Thymus (tissue), 11 donors: ENCODE results near the gene KDF1. TPM values are rescaled to one million over a fixed set of nuclear protein-coding genes. Genes with fewer than 3 reads are reported as not detected.
"Not testable (repeated sequence)": the region's sequence is repeated elsewhere in the genome, so short reads cannot be mapped to it uniquely, and the experiment has no call there.

ENCODE experiments used
- DNase-seq, 9 donors: peaks; one replicate each; pipeline ENCODE4 v3.0.0-alpha.2; 2013; ENCODE audit warnings: low spot score in 9 of 9, low read depth in 6 of 9, missing footprints in 1 of 9
- H3K27ac ChIP-seq, 2 donors: one replicate each; pipeline ENCODE4 v1.5.1; 2013; ENCODE audit warnings: control low read depth in 1 of 2, low read depth in 1 of 2, low read length in 1 of 2, mild to moderate bottlenecking in 1 of 2, moderate library complexity in 1 of 2
- H3K27me3 ChIP-seq, 2 donors: one replicate each; pipeline ENCODE4 v1.5.1; 2013; ENCODE audit warnings: low read length in 1 of 2; ENCODE audit not compliant: control insufficient read depth in 2 of 2, insufficient read depth in 1 of 2
- H3K36me3 ChIP-seq, 2 donors: one replicate each; pipeline ENCODE4 v1.5.1; 2013; ENCODE audit warnings: low read length in 1 of 2, mild to moderate bottlenecking in 1 of 2, moderate library complexity in 1 of 2; ENCODE audit not compliant: control insufficient read depth in 2 of 2, insufficient read depth in 2 of 2
- H3K4me1 ChIP-seq, 2 donors: one replicate each; pipeline ENCODE4 v1.5.1; 2013; ENCODE audit warnings: low read length in 2 of 2; ENCODE audit not compliant: control insufficient read depth in 2 of 2, insufficient read depth in 2 of 2
- H3K4me3 ChIP-seq, 2 donors: one replicate each; pipeline ENCODE4 v1.5.1; 2013; ENCODE audit warnings: low read length in 2 of 2, control low read depth in 1 of 2, mild to moderate bottlenecking in 1 of 2
- H3K9me3 ChIP-seq, 2 donors: one replicate each; pipeline ENCODE4 v1.5.1; 2013; ENCODE audit warnings: low read length in 1 of 2, mild to moderate bottlenecking in 1 of 2; ENCODE audit not compliant: control insufficient read depth in 2 of 2, insufficient read depth in 1 of 2
- WGBS: extraction: QIAGEN DNeasy Blood & Tissue Kit; methylation state at CpG from one replicate; pipeline ENCODE4 v1.1.7; 2013; 5-methylcytosine and 5-hydroxymethylcytosine counted together
- polyA plus RNA-seq: library from polyadenylated mRNA; stranded (reverse); fragments of 200-250 nt; gene quantifications from one replicate; pipeline ENCODE4 v1.2.3, GENCODE V29; 2013
- total RNA-seq: library from RNA; stranded (reverse); fragments of 120-200 nt; gene quantifications from one replicate; pipeline ENCODE4 v1.2.4, GENCODE V29; 2013
- donor health status: healthy.

Gene KDF1
- total and polyA plus RNA-seq, 2 donors = 2.5 to 6.8 TPM

GRCh38 chr1:26949926-26950319, 10.3 kb downstream of the KDF1 start:
- Histone ChIP-seq H3K36me3 (peaks cover 22% of the 10 kb centered on the region in 2 donors), H3K4me1 (no peaks in the 10 kb centered on the region), H3K27me3 (no peaks in the 10 kb centered on the region), H3K9me3 (no peaks in the 10 kb centered on the region), H3K4me3 (no peak overlapping the region), H3K27ac (no peak overlapping the region)
- no peak for DNase-seq
- 91% methylated on average over 3 of the region's 3 CpGs for WGBS

- DNase-seq = no peak
- Histone ChIP-seq H3K27ac (no peak overlapping the region), H3K9me3 (no peaks in the 10 kb centered on the region), H3K4me1 (no peaks in the 10 kb centered on the region), H3K4me3 (no peak overlapping the region), H3K36me3 (peaks cover 23 to 26% of the 10 kb centered on the region in 2 donors), H3K27me3 (no peaks in the 10 kb centered on the region)
- WGBS = 97% methylated on average over 1 of the region's 1 CpG
Observed at GRCh38 chr1:26949266-26949925, 10.9 kb downstream of the KDF1 start.

- not testable (repeated sequence) for H3K4me1 ChIP-seq, DNase-seq, H3K27me3 ChIP-seq, H3K4me3 ChIP-seq, H3K27ac ChIP-seq, H3K9me3 ChIP-seq
- peaks cover 30 to 34% of the 10 kb centered on the region in 2 donors for H3K36me3 ChIP-seq
- WGBS = 95% methylated on average over 16 of the region's 16 CpGs
Observed at GRCh38 chr1:26948725-26949057, 11.6 kb downstream of the KDF1 start.

GRCh38 chr1:26946270-26946669, 14.0 kb downstream of the KDF1 start:
- DNase-seq = no peak
- Histone ChIP-seq H3K27ac (no peak overlapping the region), H3K36me3 (peaks cover 54 to 56% of the 10 kb centered on the region in 2 donors)

GRCh38 chr1:26945728-26946127, 14.5 kb downstream of the KDF1 start:
- no peaks in the 10 kb centered on the region for H3K27me3 ChIP-seq
- 98% methylated on average over 8 of the region's 8 CpGs for WGBS
- H3K4me1 ChIP-seq = no peaks in the 10 kb centered on the region
- no peaks in the 10 kb centered on the region for H3K9me3 ChIP-seq
- DNase-seq = no peak
- no peak overlapping the region for H3K4me3 ChIP-seq
- peaks cover 56 to 59% of the 10 kb centered on the region in 2 donors for H3K36me3 ChIP-seq
- no peak overlapping the region for H3K27ac ChIP-seq

More at GRCh38 chr1:26946270-26946669, 14.0 kb downstream of the KDF1 start:
- H3K4me1 ChIP-seq = no peaks in the 10 kb centered on the region
- H3K4me3 ChIP-seq = no peak overlapping the region
- WGBS = 97% methylated on average over 4 of the region's 4 CpGs
- no peaks in the 10 kb centered on the region for H3K27me3 ChIP-seq
- no peaks in the 10 kb centered on the region for H3K9me3 ChIP-seq

GRCh38 chr1:26945138-26945537, 15.1 kb downstream of the KDF1 start:
- H3K36me3 ChIP-seq = peaks cover 56 to 59% of the 10 kb centered on the region in 2 donors
- WGBS = 95% methylated on average over 2 of the region's 2 CpGs
- no peak overlapping the region for H3K4me3 ChIP-seq
- H3K4me1 ChIP-seq = no peaks in the 10 kb centered on the region
- H3K27me3 ChIP-seq = no peaks in the 10 kb centered on the region
- no peak overlapping the region for H3K27ac ChIP-seq
- H3K9me3 ChIP-seq = no peaks in the 10 kb centered on the region
- no peak for DNase-seq

GRCh38 chr1:26942656-26943055, 17.6 kb downstream of the KDF1 start:
- no peak overlapping the region for H3K4me3 ChIP-seq
- no peaks in the 10 kb centered on the region for H3K27me3 ChIP-seq
- no peaks in the 10 kb centered on the region for H3K4me1 ChIP-seq
- H3K27ac ChIP-seq = no peak overlapping the region
- no peaks in the 10 kb centered on the region for H3K9me3 ChIP-seq
- DNase-seq = no peak
- 98% methylated on average over 12 of the region's 12 CpGs for WGBS
- H3K36me3 ChIP-seq = peaks cover 70 to 76% of the 10 kb centered on the region in 2 donors

GRCh38 chr1:26941311-26941710, 19.0 kb downstream of the KDF1 start:
- Histone ChIP-seq H3K4me3 (no peak overlapping the region), H3K27ac (no peak overlapping the region), H3K36me3 (peaks cover 75 to 76% of the 10 kb centered on the region in 2 donors), H3K4me1 (no peaks in the 10 kb centered on the region), H3K9me3 (no peaks in the 10 kb centered on the region), H3K27me3 (no peaks in the 10 kb centered on the region)
- no peak for DNase-seq
- 98% methylated on average over 10 of the region's 10 CpGs for WGBS

GRCh38 chr1:26938659-26939025, 21.6 kb downstream of the KDF1 start:
- DNase-seq = no peak
- H3K36me3 ChIP-seq = peaks cover 57 to 70% of the 10 kb centered on the region in 2 donors
- no peaks in the 10 kb centered on the region for H3K27me3 ChIP-seq
- H3K4me3 ChIP-seq = no peak overlapping the region
- no peak overlapping the region for H3K27ac ChIP-seq
- no peaks in the 10 kb centered on the region for H3K4me1 ChIP-seq
- 96% methylated on average over 2 of the region's 2 CpGs for WGBS
- no peaks in the 10 kb centered on the region for H3K9me3 ChIP-seq
